Activated T-cell treated with anti-CD3 and anti-CD28 coated beads, Interleukin-2, amount 50 U/mL, for 24 hours (primary cell): ENCODE measurements around the gene FBH1.
"Not testable (repeated sequence)": the region's sequence is repeated elsewhere in the genome, so short reads cannot be mapped to it uniquely, and the experiment has no call there.

Experiments used
- DNase-seq: peaks from one replicate; pipeline ENCODE4 v3.0.0-alpha.2; 2020
- H3K27ac Mint-ChIP-seq: 2 replicates; pipeline ENCODE4 v1.8.0; 2020; ENCODE audit warnings: mild to moderate bottlenecking, mixed read lengths
- H3K27me3 Mint-ChIP-seq: 2 replicates; pipeline ENCODE4 v1.8.0; 2020; ENCODE audit warnings: mixed read lengths
- H3K36me3 Mint-ChIP-seq: 2 replicates; pipeline ENCODE4 v1.8.0; 2020; ENCODE audit warnings: low read depth, mixed read lengths
- H3K4me1 Mint-ChIP-seq: 2 replicates; pipeline ENCODE4 v1.8.0; 2020; ENCODE audit warnings: low read depth, mixed read lengths
- H3K4me3 Mint-ChIP-seq: 2 replicates; pipeline ENCODE4 v1.8.0; 2020; ENCODE audit warnings: mild to moderate bottlenecking, moderate library complexity, mixed read lengths
- H3K9me3 Mint-ChIP-seq: 2 replicates; pipeline ENCODE4 v1.8.0; 2020; ENCODE audit warnings: mixed read lengths

Gene FBH1

GRCh38 chr10:5960070-5960972 lies 70.3 kb downstream of the FBH1 start:
- no peaks in the 10 kb centered on the region for H3K4me1 Mint-ChIP-seq
- H3K4me3 Mint-ChIP-seq, result no peak overlapping the region
- H3K27ac Mint-ChIP-seq, result peak overlapping the region; percentile 26
- peaks cover 94% of the 10 kb centered on the region for H3K36me3 Mint-ChIP-seq
- no peaks in the 10 kb centered on the region for H3K27me3 Mint-ChIP-seq
- no peaks in the 10 kb centered on the region for H3K9me3 Mint-ChIP-seq
- DNase-seq, result no peak

- H3K4me1 Mint-ChIP-seq, H3K27ac Mint-ChIP-seq, DNase-seq, H3K4me3 Mint-ChIP-seq, H3K27me3 Mint-ChIP-seq, H3K9me3 Mint-ChIP-seq: not testable (repeated sequence)
- H3K36me3 Mint-ChIP-seq, result peaks cover 94% of the 10 kb centered on the region
Observed at GRCh38 chr10:5960973-5961275, 70.9 kb downstream of the FBH1 start.

- DNase-seq, result no peak
- H3K9me3 Mint-ChIP-seq, result no peaks in the 10 kb centered on the region
- H3K4me3 Mint-ChIP-seq, result no peak overlapping the region
- no peaks in the 10 kb centered on the region for H3K27me3 Mint-ChIP-seq
- H3K27ac Mint-ChIP-seq, result peak overlapping the region; percentile 44
- peaks cover 94% of the 10 kb centered on the region for H3K36me3 Mint-ChIP-seq
- no peaks in the 10 kb centered on the region for H3K4me1 Mint-ChIP-seq
Observed at GRCh38 chr10:5961405-5962100, 71.5 kb downstream of the FBH1 start.

GRCh38 chr10:5962358-5962940 lies 72.4 kb downstream of the FBH1 start:
- H3K9me3 Mint-ChIP-seq, DNase-seq, H3K27ac Mint-ChIP-seq, H3K27me3 Mint-ChIP-seq, H3K4me1 Mint-ChIP-seq, H3K4me3 Mint-ChIP-seq: not testable (repeated sequence)
- H3K36me3 Mint-ChIP-seq, result peaks cover 93% of the 10 kb centered on the region

- DNase-seq, result no peak
- Mint-ChIP-seq H3K4me1 (no peaks in the 10 kb centered on the region), H3K4me3 (no peak overlapping the region), H3K9me3 (no peaks in the 10 kb centered on the region), H3K27ac (no peak overlapping the region), H3K27me3 (no peaks in the 10 kb centered on the region), H3K36me3 (peaks cover 93% of the 10 kb centered on the region)
Observed at GRCh38 chr10:5963071-5963470, 73.0 kb downstream of the FBH1 start.

- Mint-ChIP-seq H3K27ac (no peak overlapping the region), H3K36me3 (peaks cover 94% of the 10 kb centered on the region), H3K27me3 (no peaks in the 10 kb centered on the region), H3K4me1 (peaks cover 2% of the 10 kb centered on the region), H3K4me3 (no peak overlapping the region), H3K9me3 (no peaks in the 10 kb centered on the region)
- no peak for DNase-seq
Observed at GRCh38 chr10:5963591-5963990, 73.5 kb downstream of the FBH1 start.

DNA sequence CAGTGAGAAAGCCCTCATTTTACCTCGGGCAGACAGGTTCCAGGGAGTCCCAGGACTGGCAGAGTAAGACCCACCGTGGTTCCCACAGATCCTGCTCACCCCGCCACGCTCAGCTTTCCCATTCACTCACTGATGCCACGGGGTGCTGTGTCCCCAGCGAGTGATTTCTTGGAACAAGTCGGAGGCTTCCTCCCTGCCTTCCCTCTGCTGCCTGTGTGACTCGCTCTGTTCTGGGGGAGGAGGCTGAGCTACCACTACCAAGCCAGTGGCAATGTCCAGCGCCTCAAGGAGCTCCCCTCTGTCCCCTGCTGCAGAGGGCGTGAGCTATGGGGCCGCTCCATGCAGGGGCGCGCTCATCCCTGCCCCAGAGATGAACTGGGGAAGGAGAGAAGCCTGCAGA lies 74.7 kb downstream of the FBH1 start:
- Mint-ChIP-seq H3K27ac (no peak overlapping the region), H3K4me1 (peaks cover 5% of the 10 kb centered on the region), H3K4me3 (no peak overlapping the region), H3K27me3 (no peaks in the 10 kb centered on the region), H3K9me3 (no peaks in the 10 kb centered on the region), H3K36me3 (peaks cover 89% of the 10 kb centered on the region)
- no peak for DNase-seq

DNA sequence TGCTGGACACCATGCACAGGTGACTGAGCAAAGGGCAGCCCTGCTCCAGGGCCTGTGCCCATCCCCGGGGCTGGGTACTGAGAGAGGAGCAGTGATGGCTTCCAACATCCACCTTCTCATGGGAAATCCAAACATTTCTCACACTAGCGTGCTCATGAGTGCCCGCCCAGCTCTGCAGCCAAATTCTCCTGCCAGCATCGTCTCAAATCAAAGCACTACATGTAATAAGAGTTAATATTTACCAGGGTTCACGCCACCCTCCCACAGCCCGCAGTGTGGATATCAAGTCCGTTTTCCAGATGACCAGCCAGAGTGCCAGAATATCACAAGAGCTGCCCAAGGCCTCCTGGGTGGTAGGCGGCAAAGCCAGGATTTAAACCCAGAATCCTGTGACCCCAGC lies 75.2 kb downstream of the FBH1 start:
- no peak for DNase-seq
- Mint-ChIP-seq H3K36me3 (peaks cover 89% of the 10 kb centered on the region), H3K27me3 (no peaks in the 10 kb centered on the region), H3K9me3 (no peaks in the 10 kb centered on the region), H3K27ac (no peak overlapping the region), H3K4me1 (peaks cover 10% of the 10 kb centered on the region), H3K4me3 (no peak overlapping the region)

- H3K36me3 Mint-ChIP-seq, result peaks cover 65% of the 10 kb centered on the region
- H3K27ac Mint-ChIP-seq, result no peak overlapping the region
- H3K9me3 Mint-ChIP-seq, result no peaks in the 10 kb centered on the region
- no peaks in the 10 kb centered on the region for H3K27me3 Mint-ChIP-seq
- peaks cover 33% of the 10 kb centered on the region for H3K4me1 Mint-ChIP-seq
- H3K4me3 Mint-ChIP-seq, result no peak overlapping the region
- DNase-seq, result peak; percentile 20
Observed at GRCh38 chr10:5968037-5968680, 78.1 kb downstream of the FBH1 start.

GRCh38 chr10:5968681-5969453 lies 78.8 kb downstream of the FBH1 start:
- no peak overlapping the region for H3K4me3 Mint-ChIP-seq
- H3K36me3 Mint-ChIP-seq, result peaks cover 61% of the 10 kb centered on the region
- no peaks in the 10 kb centered on the region for H3K9me3 Mint-ChIP-seq
- DNase-seq, result peak; percentile 20
- no peak overlapping the region for H3K27ac Mint-ChIP-seq
- no peaks in the 10 kb centered on the region for H3K27me3 Mint-ChIP-seq
- peaks cover 40% of the 10 kb centered on the region for H3K4me1 Mint-ChIP-seq

- no peaks in the 10 kb centered on the region for H3K9me3 Mint-ChIP-seq
- H3K36me3 Mint-ChIP-seq, result peaks cover 56% of the 10 kb centered on the region
- peaks cover 50% of the 10 kb centered on the region for H3K4me1 Mint-ChIP-seq
- no peaks in the 10 kb centered on the region for H3K27me3 Mint-ChIP-seq
- no peak for DNase-seq
- H3K4me3 Mint-ChIP-seq, result no peak overlapping the region
- H3K27ac Mint-ChIP-seq, result no peak overlapping the region
Observed at GRCh38 chr10:5970066-5970465, 80.0 kb downstream of the FBH1 start.

DNA sequence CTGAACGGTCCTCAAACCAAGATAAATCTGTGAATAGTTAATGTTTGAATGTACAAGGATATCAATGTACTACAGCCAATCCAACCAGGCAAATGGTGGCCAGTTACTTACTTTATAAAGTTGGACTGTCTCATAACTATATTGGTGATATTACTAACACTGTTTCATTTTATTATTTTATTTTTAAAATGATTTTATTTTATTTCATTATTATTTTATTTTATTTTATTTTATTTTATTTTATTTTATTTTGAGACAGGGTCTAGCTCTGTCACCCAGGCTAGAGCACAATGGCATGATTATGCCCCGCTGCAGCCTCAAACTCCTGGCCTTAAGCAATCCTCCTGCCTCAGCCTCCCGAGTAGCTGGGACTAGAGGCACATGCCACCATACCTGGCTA lies 80.5 kb downstream of the FBH1 start:
- H3K9me3 Mint-ChIP-seq, result no peaks in the 10 kb centered on the region
- peak overlapping the region; percentile 91 for H3K27ac Mint-ChIP-seq
- H3K4me3 Mint-ChIP-seq, result no peak overlapping the region
- DNase-seq, result no peak
- H3K36me3 Mint-ChIP-seq, result peaks cover 56% of the 10 kb centered on the region
- no peaks in the 10 kb centered on the region for H3K27me3 Mint-ChIP-seq
- H3K4me1 Mint-ChIP-seq, result peaks cover 54% of the 10 kb centered on the region

DNA sequence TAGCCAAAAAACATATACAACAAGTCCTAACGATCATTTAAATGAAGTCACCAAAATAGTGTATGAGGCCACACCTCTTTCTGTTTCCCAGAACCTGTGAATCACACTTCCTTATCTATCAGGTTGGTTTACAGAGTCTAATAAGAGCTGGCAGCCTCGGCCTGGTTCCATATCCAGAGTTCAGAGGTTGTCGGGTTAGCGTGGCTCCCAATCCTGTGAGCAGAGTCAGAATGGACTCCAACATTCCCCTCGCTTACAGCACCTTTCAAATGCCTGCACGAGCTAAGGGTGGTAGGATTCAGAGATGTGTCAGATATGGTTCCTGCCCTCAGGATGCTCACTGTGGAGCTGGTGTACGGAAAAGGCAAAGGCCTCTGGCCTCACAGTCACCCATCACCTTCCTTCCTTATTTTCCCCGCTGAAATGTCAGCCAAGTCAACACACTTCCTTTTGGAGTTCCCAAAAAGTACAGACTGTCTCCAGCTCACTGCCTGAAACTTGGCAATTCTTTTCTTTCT lies 81.3 kb downstream of the FBH1 start:
- Mint-ChIP-seq H3K4me1 (peaks cover 60% of the 10 kb centered on the region), H3K4me3 (peak overlapping the region; percentile 26), H3K27ac (peak overlapping the region; percentile 91), H3K36me3 (peaks cover 53% of the 10 kb centered on the region), H3K27me3 (no peaks in the 10 kb centered on the region), H3K9me3 (no peaks in the 10 kb centered on the region)
- DNase-seq, result peak; percentile 39

DNA sequence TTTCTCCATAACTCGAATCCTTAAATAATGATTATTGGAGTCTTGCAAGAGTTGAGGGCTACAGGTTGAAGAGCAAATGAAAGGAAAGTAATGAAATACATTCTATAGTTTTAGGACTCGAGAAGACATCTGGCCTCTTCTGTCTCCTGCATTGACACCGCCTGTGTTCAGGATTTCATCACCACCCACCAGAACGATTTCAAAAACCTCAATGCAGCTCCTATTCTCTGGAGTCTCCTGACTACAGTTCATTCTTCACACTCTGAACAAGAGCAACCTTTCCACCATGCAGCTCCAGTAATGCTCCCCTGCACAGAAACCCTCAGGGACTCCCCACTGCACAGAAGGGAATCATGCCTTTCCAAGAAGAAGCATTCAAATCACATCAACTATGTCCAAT lies 81.8 kb downstream of the FBH1 start:
- Mint-ChIP-seq H3K36me3 (peaks cover 56% of the 10 kb centered on the region), H3K27me3 (no peaks in the 10 kb centered on the region), H3K4me1 (peaks cover 60% of the 10 kb centered on the region), H3K4me3 (no peak overlapping the region), H3K27ac (peak overlapping the region; percentile 91), H3K9me3 (no peaks in the 10 kb centered on the region)
- DNase-seq, result peak; percentile 9
